GM19239 (cell line): ENCODE measurements around the gene SLC25A21.

ENCODE experiments used
- DNase-seq: peaks from one replicate; pipeline ENCODE4 v3.0.0; 2011; ENCODE audit warnings: low spot score; ENCODE audit not compliant: insufficient read length
- FAIRE-seq: peaks from 2 replicates; lab custom pipeline; 2011; peaks lifted over from hg19 to GRCh38; lab: Jason Lieb, UNC

SLC25A21 gene

GRCh38 chr14:37056473-37056872, 115.9 kb downstream of the SLC25A21 start:
- FAIRE-seq (no peak), DNase-seq (no peak)

GRCh38 chr14:37054869-37055268, 117.5 kb downstream of the SLC25A21 start:
- FAIRE-seq = no peak

GRCh38 chr14:37054144-37054543, 118.3 kb downstream of the SLC25A21 start:
- DNase-seq = no peak
- no peak for FAIRE-seq

More at GRCh38 chr14:37054869-37055268, 117.5 kb downstream of the SLC25A21 start:
- DNase-seq = no peak

GRCh38 chr14:37051680-37052079, 120.7 kb downstream of the SLC25A21 start:
- DNase-seq (no peak), FAIRE-seq (no peak)

GRCh38 chr14:37051153-37051552, 121.3 kb downstream of the SLC25A21 start:
- FAIRE-seq = no peak
- no peak for DNase-seq

GRCh38 chr14:37048666-37049071, 123.7 kb downstream of the SLC25A21 start:
- no peak for FAIRE-seq
- no peak for DNase-seq

GRCh38 chr14:37047996-37048395, 124.4 kb downstream of the SLC25A21 start:
- DNase-seq = no peak
- no peak for FAIRE-seq

GRCh38 chr14:37047226-37047625, 125.2 kb downstream of the SLC25A21 start:
- DNase-seq (no peak), FAIRE-seq (no peak)

- no peak for FAIRE-seq
- DNase-seq = no peak
These were observed 125.6 kb downstream of the SLC25A21 start for GRCh38 chr14:37046815-37047214.

- DNase-seq (no peak), FAIRE-seq (no peak)
These were observed 126.9 kb downstream of the SLC25A21 start for GRCh38 chr14:37045340-37046061.

- no peak for DNase-seq
These were observed 134.6 kb downstream of the SLC25A21 start for GRCh38 chr14:37037636-37038387.

GRCh38 chr14:37036669-37037341, 135.6 kb downstream of the SLC25A21 start:
- DNase-seq (no peak), FAIRE-seq (no peak)

More at GRCh38 chr14:37037636-37038387, 134.6 kb downstream of the SLC25A21 start:
- no peak for FAIRE-seq

GRCh38 chr14:37035401-37035800, 137.0 kb downstream of the SLC25A21 start:
- DNase-seq (no peak), FAIRE-seq (no peak)

GRCh38 chr14:37034410-37035285, 137.8 kb downstream of the SLC25A21 start:
- FAIRE-seq (no peak), DNase-seq (no peak)

GRCh38 chr14:37032863-37033262, 139.5 kb downstream of the SLC25A21 start:
- FAIRE-seq = no peak
- no peak for DNase-seq

GRCh38 chr14:37027188-37027824, 145.1 kb downstream of the SLC25A21 start:
- DNase-seq = no peak

GRCh38 chr14:37023875-37024565, 148.4 kb downstream of the SLC25A21 start:
- DNase-seq (no peak), FAIRE-seq (no peak)

More at GRCh38 chr14:37027188-37027824, 145.1 kb downstream of the SLC25A21 start:
- no peak for FAIRE-seq

GRCh38 chr14:37021390-37021789, 151.0 kb downstream of the SLC25A21 start:
- FAIRE-seq = no peak
- no peak for DNase-seq

GRCh38 chr14:37019488-37019887, 152.9 kb downstream of the SLC25A21 start:
- DNase-seq = no peak
- FAIRE-seq = no peak
